Ishikawa (cell line): Measurements from ENCODE around the gene TMEM37.

ENCODE experiments used
- EP300 ChIP-seq: IDR thresholded peaks from 2 replicates; pipeline ENCODE4 v1.6.1; 2012; ENCODE audit warnings: borderline replicate concordance
- TF ChIP-seq, protein P1 (sequence below): IDR thresholded peaks from 2 replicates; pipeline ENCODE4 v1.6.1; 2012

DNA sequence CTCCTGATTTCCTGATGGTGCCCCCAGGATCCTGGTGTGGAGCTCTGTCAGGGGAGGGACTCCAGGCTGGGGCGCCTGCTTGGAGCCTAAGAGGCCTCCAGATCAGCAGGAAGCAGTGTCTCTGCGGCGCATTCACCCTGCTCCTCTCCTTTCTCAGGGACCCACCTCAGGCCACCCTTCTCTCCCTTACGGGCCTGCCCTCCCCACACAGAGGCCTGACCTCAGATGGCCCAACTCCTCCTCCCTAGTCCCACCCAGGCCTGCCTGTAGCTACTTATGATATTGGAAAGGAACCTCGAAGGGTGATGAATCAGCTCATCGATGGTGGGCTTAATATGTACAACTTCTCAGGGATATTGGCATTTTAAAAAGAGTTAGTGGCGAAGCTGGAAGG, 10.6 kb downstream of the TMEM37 start:
- no peak for TF ChIP-seq EP300
- TF ChIP-seq, protein P1, sequence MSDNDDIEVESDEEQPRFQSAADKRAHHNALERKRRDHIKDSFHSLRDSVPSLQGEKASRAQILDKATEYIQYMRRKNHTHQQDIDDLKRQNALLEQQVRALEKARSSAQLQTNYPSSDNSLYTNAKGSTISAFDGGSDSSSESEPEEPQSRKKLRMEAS, result no peak
